Activated T-helper 9 cell treated with anti-CD3 and anti-CD28 coated beads, Interleukin-2, amount 50 U/mL, for 16 hours (primary cell): Measurements from ENCODE around the gene CLIC5.

Source experiments
- DNase-seq: peaks from one replicate; pipeline ENCODE4 v3.0.0-alpha.2; 2020; ENCODE audit warnings: low read depth

Gene CLIC5

GRCh38 chr6:45997875-45998506 lies 17.7 kb downstream of the CLIC5 start:
- DNase-seq: no peak

GRCh38 chr6:45991189-45991588 lies 24.5 kb downstream of the CLIC5 start:
- DNase-seq: no peak

- DNase-seq: no peak
Observed at GRCh38 chr6:45990162-45990561, 25.5 kb downstream of the CLIC5 start.

- no peak for DNase-seq
Observed at GRCh38 chr6:45988635-45989034, 27.0 kb downstream of the CLIC5 start.

GRCh38 chr6:45987856-45988255 lies 27.8 kb downstream of the CLIC5 start:
- no peak for DNase-seq

- DNase-seq: no peak
Observed at GRCh38 chr6:45986746-45987274, 28.9 kb downstream of the CLIC5 start.

GRCh38 chr6:45984788-45985425 lies 30.8 kb downstream of the CLIC5 start:
- DNase-seq: no peak

- DNase-seq: no peak
Observed at GRCh38 chr6:45984347-45984746, 31.3 kb downstream of the CLIC5 start.

- DNase-seq: no peak
Observed at GRCh38 chr6:45983062-45983461, 32.6 kb downstream of the CLIC5 start.

GRCh38 chr6:45982280-45983036 lies 33.2 kb downstream of the CLIC5 start:
- DNase-seq: no peak

GRCh38 chr6:45981046-45981445 lies 34.6 kb downstream of the CLIC5 start:
- no peak for DNase-seq

- no peak for DNase-seq
Observed at GRCh38 chr6:45979311-45979710, 36.3 kb downstream of the CLIC5 start.

- no peak for DNase-seq
Observed at GRCh38 chr6:45974596-45974995, 41.1 kb downstream of the CLIC5 start.

GRCh38 chr6:45972795-45973503 lies 42.7 kb downstream of the CLIC5 start:
- no peak for DNase-seq

- no peak for DNase-seq
Observed at GRCh38 chr6:45971287-45971686, 44.4 kb downstream of the CLIC5 start.

GRCh38 chr6:45970326-45970725 lies 45.3 kb downstream of the CLIC5 start:
- DNase-seq: no peak

- no peak for DNase-seq
Observed at GRCh38 chr6:45969883-45970282, 45.8 kb downstream of the CLIC5 start.

GRCh38 chr6:45969026-45969425 lies 46.6 kb downstream of the CLIC5 start:
- no peak for DNase-seq

GRCh38 chr6:45967363-45967762 lies 48.3 kb downstream of the CLIC5 start:
- no peak for DNase-seq

- DNase-seq: no peak
Observed at GRCh38 chr6:45966797-45967196, 48.9 kb downstream of the CLIC5 start.

- no peak for DNase-seq
Observed at GRCh38 chr6:45966340-45966739, 49.3 kb downstream of the CLIC5 start.

GRCh38 chr6:45965792-45966191 lies 49.9 kb downstream of the CLIC5 start:
- no peak for DNase-seq
